ENCODE data around the gene PIPOX.

Gene PIPOX

GRCh38 chr17:29037739-29038084, 5.2 kb upstream of the PIPOX start:
- peaks cover 1% of the 10 kb centered on the region for H3K27me3 ChIP-seq (ENCODE audit: insufficient read depth, poor library complexity, severe bottlenecking)
- TF ChIP-seq, protein P1, sequence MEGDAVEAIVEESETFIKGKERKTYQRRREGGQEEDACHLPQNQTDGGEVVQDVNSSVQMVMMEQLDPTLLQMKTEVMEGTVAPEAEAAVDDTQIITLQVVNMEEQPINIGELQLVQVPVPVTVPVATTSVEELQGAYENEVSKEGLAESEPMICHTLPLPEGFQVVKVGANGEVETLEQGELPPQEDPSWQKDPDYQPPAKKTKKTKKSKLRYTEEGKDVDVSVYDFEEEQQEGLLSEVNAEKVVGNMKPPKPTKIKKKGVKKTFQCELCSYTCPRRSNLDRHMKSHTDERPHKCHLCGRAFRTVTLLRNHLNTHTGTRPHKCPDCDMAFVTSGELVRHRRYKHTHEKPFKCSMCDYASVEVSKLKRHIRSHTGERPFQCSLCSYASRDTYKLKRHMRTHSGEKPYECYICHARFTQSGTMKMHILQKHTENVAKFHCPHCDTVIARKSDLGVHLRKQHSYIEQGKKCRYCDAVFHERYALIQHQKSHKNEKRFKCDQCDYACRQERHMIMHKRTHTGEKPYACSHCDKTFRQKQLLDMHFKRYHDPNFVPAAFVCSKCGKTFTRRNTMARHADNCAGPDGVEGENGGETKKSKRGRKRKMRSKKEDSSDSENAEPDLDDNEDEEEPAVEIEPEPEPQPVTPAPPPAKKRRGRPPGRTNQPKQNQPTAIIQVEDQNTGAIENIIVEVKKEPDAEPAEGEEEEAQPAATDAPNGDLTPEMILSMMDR (IDR thresholded peaks at IDR 0.05; ENCODE audit: insufficient read depth, low read length): no peak
- TF ChIP-seq GABPA (IDR thresholded peaks at IDR 0.05; ENCODE audit: low read depth): no peak
- TF ChIP-seq, protein P2, sequence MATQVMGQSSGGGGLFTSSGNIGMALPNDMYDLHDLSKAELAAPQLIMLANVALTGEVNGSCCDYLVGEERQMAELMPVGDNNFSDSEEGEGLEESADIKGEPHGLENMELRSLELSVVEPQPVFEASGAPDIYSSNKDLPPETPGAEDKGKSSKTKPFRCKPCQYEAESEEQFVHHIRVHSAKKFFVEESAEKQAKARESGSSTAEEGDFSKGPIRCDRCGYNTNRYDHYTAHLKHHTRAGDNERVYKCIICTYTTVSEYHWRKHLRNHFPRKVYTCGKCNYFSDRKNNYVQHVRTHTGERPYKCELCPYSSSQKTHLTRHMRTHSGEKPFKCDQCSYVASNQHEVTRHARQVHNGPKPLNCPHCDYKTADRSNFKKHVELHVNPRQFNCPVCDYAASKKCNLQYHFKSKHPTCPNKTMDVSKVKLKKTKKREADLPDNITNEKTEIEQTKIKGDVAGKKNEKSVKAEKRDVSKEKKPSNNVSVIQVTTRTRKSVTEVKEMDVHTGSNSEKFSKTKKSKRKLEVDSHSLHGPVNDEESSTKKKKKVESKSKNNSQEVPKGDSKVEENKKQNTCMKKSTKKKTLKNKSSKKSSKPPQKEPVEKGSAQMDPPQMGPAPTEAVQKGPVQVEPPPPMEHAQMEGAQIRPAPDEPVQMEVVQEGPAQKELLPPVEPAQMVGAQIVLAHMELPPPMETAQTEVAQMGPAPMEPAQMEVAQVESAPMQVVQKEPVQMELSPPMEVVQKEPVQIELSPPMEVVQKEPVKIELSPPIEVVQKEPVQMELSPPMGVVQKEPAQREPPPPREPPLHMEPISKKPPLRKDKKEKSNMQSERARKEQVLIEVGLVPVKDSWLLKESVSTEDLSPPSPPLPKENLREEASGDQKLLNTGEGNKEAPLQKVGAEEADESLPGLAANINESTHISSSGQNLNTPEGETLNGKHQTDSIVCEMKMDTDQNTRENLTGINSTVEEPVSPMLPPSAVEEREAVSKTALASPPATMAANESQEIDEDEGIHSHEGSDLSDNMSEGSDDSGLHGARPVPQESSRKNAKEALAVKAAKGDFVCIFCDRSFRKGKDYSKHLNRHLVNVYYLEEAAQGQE (IDR thresholded peaks at IDR 0.05; ENCODE audit: insufficient replicate concordance, low read depth): no peak
- TF ChIP-seq SPI1 (IDR thresholded peaks at IDR 0.05; ENCODE audit: borderline replicate concordance, low read depth): no peak
- no peak for TF ChIP-seq POLR2AphosphoS5 (IDR thresholded peaks at IDR 0.05; ENCODE audit: low read depth)
- H3K4me3 ChIP-seq (replicated peaks; ENCODE audit: insufficient read depth, low read length): no peak overlapping the region
- no peak for DNase-seq (ENCODE audit: low read depth in 1 of 2, low spot score in 1 of 2)
- H3K27ac ChIP-seq (replicated peaks): no peak overlapping the region

DNA sequence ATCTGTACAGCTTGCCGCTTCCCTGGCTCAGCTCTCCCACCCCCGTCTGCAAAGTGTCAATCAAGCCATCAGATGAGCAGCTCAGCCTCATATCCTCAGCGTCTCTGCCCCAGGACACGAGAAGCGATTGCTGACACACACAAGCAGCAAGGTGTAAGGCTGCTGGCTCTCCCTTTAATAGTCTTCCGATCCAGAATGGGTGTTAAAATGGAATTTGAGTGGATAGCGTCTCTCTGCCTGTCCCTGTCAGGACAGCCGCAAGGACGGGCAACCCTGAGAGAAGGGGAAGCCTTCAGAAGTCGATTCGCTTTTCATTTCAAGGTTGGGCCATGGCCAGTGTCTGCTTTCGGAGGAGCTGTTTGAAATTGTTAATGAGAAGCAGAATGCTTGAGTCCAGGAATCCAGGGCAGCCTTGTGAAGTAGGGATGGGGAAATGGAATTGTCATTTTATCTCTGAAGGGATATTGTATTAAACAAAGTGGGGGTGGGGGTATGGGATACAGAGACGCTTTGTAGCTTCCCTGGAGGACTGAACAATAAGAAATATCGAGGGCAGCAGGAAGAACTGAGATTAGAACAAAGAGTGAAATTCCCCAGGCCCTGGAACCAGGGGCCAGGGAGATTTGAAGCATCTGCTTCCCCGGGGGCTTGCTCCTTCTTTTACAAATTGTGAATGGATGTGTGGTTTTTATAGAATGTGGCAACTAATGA, 4.7 kb upstream of the PIPOX start:
- TF ChIP-seq, protein P2 (IDR thresholded peaks at IDR 0.05; ENCODE audit: insufficient replicate concordance, low read depth): no peak
- TF ChIP-seq POLR2AphosphoS5 (IDR thresholded peaks at IDR 0.05; ENCODE audit: low read depth) (no peak), SPI1 (IDR thresholded peaks at IDR 0.05; ENCODE audit: borderline replicate concordance, low read depth) (no peak), GABPA (IDR thresholded peaks at IDR 0.05; ENCODE audit: low read depth) (no peak)
- TF ChIP-seq, protein P1 (IDR thresholded peaks at IDR 0.05; ENCODE audit: insufficient read depth, low read length): no peak
- no peak overlapping the region for H3K4me3 ChIP-seq (replicated peaks; ENCODE audit: insufficient read depth, low read length)
- no peaks in the 10 kb centered on the region for H3K27me3 ChIP-seq (ENCODE audit: insufficient read depth, poor library complexity, severe bottlenecking)
- no peak overlapping the region for H3K27ac ChIP-seq (replicated peaks)
- DNase-seq (ENCODE audit: low read depth in 1 of 2, low spot score in 1 of 2): no peak

GRCh38 chr17:29039764-29040598, 3.0 kb upstream of the PIPOX start:
- no peak for TF ChIP-seq SPI1 (IDR thresholded peaks at IDR 0.05; ENCODE audit: borderline replicate concordance, low read depth)
- TF ChIP-seq, protein P2 (IDR thresholded peaks at IDR 0.05; ENCODE audit: insufficient replicate concordance, low read depth): no peak
- no peak overlapping the region for H3K27ac ChIP-seq (replicated peaks)
- no peaks in the 10 kb centered on the region for H3K27me3 ChIP-seq (ENCODE audit: insufficient read depth, poor library complexity, severe bottlenecking)
- no peak overlapping the region for H3K4me3 ChIP-seq (replicated peaks; ENCODE audit: insufficient read depth, low read length)
- DNase-seq (ENCODE audit: low read depth in 1 of 2, low spot score in 1 of 2): no peak

Measured in HL-60 (cell line).